OCI-LY1 (cell line): ENCODE results near the gene HPSE2.

Experiments
- CTCF ChIP-seq: fragments of 200-600 bp; sonication (generic), shearing (Covaris generic); IDR thresholded peaks from 2 replicates; pipeline ENCODE4 v1.5.1; 2017; ENCODE audit warnings: mild to moderate bottlenecking, antibody characterized with exemption, low read length, moderate library complexity, mixed read lengths
- EZH2 ChIP-seq: fragments of 200-600 bp; sonication (generic), shearing (Covaris generic); IDR thresholded peaks from 2 replicates; pipeline ENCODE4 v1.8.0; 2017; ENCODE audit warnings: borderline replicate concordance, mixed run types, mild to moderate bottlenecking, antibody characterized with exemption, low read length, moderate library complexity, mixed read lengths

- TF ChIP-seq CTCF (no peak), EZH2 (no peak)
Observed at GRCh38 chr10:98477861-98478260, 757.8 kb downstream of the HPSE2 start.
